C4-2B (cell line): Measurements from ENCODE around the gene NIT2.

Source experiments
- ZFX ChIP-seq: fragments of 450-650 bp; IDR thresholded peaks from 2 replicates; pipeline ENCODE4 v1.6.1; 2017
- TF ChIP-seq, protein P1 (sequence below): fragments of 450-650 bp; conservative IDR thresholded peaks from 2 replicates; pipeline ENCODE4 v1.5.1; 2017; ENCODE audit warnings: mild to moderate bottlenecking

DNA sequence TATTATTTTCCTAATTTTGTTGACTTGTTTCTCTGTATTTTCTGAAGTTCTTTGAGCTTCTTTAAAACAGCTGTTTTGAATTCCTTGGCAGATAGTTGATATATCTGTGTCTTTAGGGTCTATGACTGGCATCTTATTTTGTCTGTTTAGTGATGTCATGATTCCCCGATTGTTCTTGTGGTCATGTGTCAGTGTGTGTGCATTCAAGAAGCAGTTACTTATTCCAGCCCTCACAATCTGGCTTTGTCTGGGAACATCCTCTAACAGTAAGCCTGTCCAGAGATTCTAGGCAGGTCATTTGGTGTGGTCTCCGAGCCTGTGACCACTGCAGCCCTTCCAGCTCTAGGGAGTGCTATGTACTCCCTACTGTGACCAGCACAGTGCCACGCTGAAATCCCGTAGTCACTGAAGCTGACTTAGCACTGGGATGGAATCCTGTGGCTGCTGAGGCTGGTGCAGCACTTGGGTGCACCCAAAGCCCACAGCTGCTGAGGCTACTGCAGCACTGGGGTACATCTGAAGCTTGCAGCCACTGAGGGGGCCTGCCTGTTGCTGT lies 73.5 kb downstream of the NIT2 start:
- TF ChIP-seq, protein P1, sequence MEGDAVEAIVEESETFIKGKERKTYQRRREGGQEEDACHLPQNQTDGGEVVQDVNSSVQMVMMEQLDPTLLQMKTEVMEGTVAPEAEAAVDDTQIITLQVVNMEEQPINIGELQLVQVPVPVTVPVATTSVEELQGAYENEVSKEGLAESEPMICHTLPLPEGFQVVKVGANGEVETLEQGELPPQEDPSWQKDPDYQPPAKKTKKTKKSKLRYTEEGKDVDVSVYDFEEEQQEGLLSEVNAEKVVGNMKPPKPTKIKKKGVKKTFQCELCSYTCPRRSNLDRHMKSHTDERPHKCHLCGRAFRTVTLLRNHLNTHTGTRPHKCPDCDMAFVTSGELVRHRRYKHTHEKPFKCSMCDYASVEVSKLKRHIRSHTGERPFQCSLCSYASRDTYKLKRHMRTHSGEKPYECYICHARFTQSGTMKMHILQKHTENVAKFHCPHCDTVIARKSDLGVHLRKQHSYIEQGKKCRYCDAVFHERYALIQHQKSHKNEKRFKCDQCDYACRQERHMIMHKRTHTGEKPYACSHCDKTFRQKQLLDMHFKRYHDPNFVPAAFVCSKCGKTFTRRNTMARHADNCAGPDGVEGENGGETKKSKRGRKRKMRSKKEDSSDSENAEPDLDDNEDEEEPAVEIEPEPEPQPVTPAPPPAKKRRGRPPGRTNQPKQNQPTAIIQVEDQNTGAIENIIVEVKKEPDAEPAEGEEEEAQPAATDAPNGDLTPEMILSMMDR = no peak
- TF ChIP-seq ZFX = no peak
